ENCODE measurements around the gene TOR3A. TPM values are rescaled to one million over a fixed set of nuclear protein-coding genes. Genes with fewer than 3 reads are reported as not detected.
A peak's percentile ranks its signal among the peaks of the same experiment; 100 is the strongest.
"Not testable (repeated sequence)": the region's sequence is repeated elsewhere in the genome, so short reads cannot be mapped to it uniquely, and the experiment has no call there.

Gene TOR3A
- 10.9 TPM for polyA plus RNA-seq (2013, experiment 1 of 2)
- 9.5 TPM for polyA plus RNA-seq (2013, experiment 2 of 2)

- Histone ChIP-seq H3K36me3 (ENCODE audit: control insufficient read depth, insufficient read depth, low read length) (no peaks in the 10 kb centered on the region), H3K27ac (ENCODE audit: low read depth, low read length, severe bottlenecking) (peak within 1 kb of the TSS; percentile 64), H3K4me1 (ENCODE audit: control insufficient read depth, insufficient read depth, low read length, poor library complexity, severe bottlenecking) (peaks cover 4% of the 10 kb centered on the region), H3K9me3 (ENCODE audit: control insufficient read depth, low read length) (no peaks in the 10 kb centered on the region), H3K4me3 (ENCODE audit: extremely low read depth, insufficient read depth, low read length, poor library complexity, severe bottlenecking) (peak within 1 kb of the TSS; percentile 64)
- WGBS, 2 experiments (ENCODE audit: insufficient coverage in 2 of 2): 1 to 2% methylated on average over 46 of the region's 51 CpGs
These were observed at the start of gene TOR3A for GRCh38 chr1:179081687-179082332. Gene TOR3A (plus strand): TSS chr1:179082070. CDS start chr1:179082129, 59 bp downstream.

DNA sequence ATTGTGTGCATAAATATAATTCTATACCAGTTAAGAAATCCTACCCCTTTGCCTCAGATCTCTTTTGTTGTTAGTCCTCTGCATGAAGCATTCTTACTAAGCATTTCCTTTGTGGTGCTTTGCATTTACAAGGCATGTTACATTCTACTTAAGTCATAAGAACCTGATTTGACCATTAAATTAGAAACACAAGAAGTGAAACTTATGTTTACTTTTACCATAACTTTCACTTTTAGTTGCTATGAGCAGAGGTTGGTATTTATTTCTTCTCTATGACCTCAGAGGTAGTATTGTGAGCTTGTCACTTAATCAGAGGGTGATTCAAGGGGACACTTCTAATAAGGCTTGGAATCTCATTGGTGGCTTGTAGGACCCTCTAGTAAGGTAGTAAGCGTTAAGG is 47.1 kb upstream of the TOR3A start:
- no peak overlapping the region for H3K4me3 ChIP-seq (ENCODE audit: extremely low read depth, insufficient read depth, low read length, poor library complexity, severe bottlenecking)
- H3K27ac ChIP-seq (ENCODE audit: low read depth, low read length, severe bottlenecking): no peak overlapping the region
- H3K9me3 ChIP-seq (ENCODE audit: control insufficient read depth, low read length): no peaks in the 10 kb centered on the region
- peaks cover 29% of the 10 kb centered on the region for H3K4me1 ChIP-seq (ENCODE audit: control insufficient read depth, insufficient read depth, low read length, poor library complexity, severe bottlenecking)
- no CpG with 5 or more reads among the region's 1 CpG for WGBS, 2 experiments (ENCODE audit: insufficient coverage in 2 of 2)
- no peaks in the 10 kb centered on the region for H3K36me3 ChIP-seq (ENCODE audit: control insufficient read depth, insufficient read depth, low read length)

DNA sequence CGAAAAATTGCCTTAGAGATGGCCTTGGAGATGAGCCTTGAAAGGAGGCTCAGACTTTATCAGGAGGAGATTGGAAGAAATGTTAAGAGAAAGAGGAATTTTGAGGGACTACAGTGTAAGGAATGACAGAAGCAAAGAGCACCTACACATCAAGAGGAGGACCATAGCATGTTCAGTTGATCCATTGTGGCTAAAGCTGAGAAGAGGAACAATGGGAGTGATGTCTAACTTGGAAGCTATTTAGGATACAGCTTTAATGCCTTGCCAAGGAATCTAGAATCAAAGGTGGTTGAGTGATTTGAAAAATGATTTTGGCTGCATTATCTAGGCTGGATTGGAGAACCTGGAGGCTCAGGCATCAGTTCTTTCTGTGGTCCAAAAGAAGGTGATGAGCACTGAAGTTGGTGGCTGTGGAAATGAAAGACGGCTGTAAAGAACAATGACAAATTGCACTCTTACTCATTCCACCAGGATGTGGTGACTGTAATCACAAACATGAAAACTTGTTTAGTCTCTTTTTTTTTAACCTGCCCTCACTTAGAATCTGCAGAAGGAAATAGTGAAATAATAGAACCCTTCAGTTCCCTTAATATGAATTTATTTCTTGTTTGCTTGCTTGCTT is 44.9 kb upstream of the TOR3A start:
- Histone ChIP-seq H3K36me3 (ENCODE audit: control insufficient read depth, insufficient read depth, low read length) (no peaks in the 10 kb centered on the region), H3K4me3 (ENCODE audit: extremely low read depth, insufficient read depth, low read length, poor library complexity, severe bottlenecking) (no peak overlapping the region), H3K9me3 (ENCODE audit: control insufficient read depth, low read length) (no peaks in the 10 kb centered on the region), H3K27ac (ENCODE audit: low read depth, low read length, severe bottlenecking) (no peak overlapping the region), H3K4me1 (ENCODE audit: control insufficient read depth, insufficient read depth, low read length, poor library complexity, severe bottlenecking) (peaks cover 20% of the 10 kb centered on the region)
- WGBS, 2 experiments (ENCODE audit: insufficient coverage in 2 of 2): 86 to 100% methylated on average over 1 of the region's 2 CpGs

- Histone ChIP-seq H3K4me1 (ENCODE audit: control insufficient read depth, insufficient read depth, low read length, poor library complexity, severe bottlenecking) (peaks cover 13% of the 10 kb centered on the region), H3K36me3 (ENCODE audit: control insufficient read depth, insufficient read depth, low read length) (no peaks in the 10 kb centered on the region), H3K4me3 (ENCODE audit: extremely low read depth, insufficient read depth, low read length, poor library complexity, severe bottlenecking) (no peak overlapping the region), H3K27ac (ENCODE audit: low read depth, low read length, severe bottlenecking) (no peak overlapping the region), H3K9me3 (ENCODE audit: control insufficient read depth, low read length) (no peaks in the 10 kb centered on the region)
- WGBS, 2 experiments (ENCODE audit: insufficient coverage in 2 of 2): 89% methylated on average over 1 of the region's 1 CpG; no CpG with 5 or more reads in 1 of the 2 experiments
These were observed 43.2 kb upstream of the TOR3A start for GRCh38 chr1:179038528-179039281.

DNA sequence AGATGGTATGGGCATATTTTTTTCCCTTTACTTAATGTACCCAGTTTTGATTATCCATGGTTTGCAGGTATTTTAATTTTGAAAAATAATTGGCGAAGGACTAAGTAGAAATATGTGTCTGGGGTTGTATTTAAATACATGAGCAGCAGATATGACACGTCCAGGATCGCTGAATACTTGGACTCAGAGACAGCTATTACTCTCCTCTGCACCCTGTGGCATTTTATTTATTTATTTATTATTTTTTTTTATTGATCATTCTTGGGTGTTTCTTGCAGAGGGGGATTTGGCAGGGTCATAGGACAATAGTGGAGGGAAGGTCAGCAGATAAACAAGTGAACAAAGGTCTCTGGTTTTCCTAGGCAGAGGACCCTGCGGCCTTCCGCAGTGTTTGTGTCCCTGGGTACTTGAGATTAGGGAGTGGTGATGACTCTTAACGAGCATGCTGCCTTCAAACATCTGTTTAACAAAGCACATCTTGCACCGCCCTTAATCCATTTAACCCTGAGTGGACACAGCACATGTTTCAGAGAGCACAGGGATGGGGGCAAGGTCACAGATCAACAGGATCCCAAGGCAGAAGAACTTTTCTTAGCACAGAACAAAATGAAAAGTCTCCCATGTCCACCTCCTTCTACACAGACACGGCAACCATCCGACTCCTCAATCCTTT is 42.2 kb upstream of the TOR3A start:
- 94 to 100% methylated on average over 3 of the region's 9 CpGs for WGBS, 2 experiments (ENCODE audit: insufficient coverage in 2 of 2)
- not testable (repeated sequence) for H3K36me3 ChIP-seq (ENCODE audit: control insufficient read depth, insufficient read depth, low read length); H3K4me3 ChIP-seq (ENCODE audit: extremely low read depth, insufficient read depth, low read length, poor library complexity, severe bottlenecking); H3K9me3 ChIP-seq (ENCODE audit: control insufficient read depth, low read length); H3K27ac ChIP-seq (ENCODE audit: low read depth, low read length, severe bottlenecking)
- peaks cover 13% of the 10 kb centered on the region for H3K4me1 ChIP-seq (ENCODE audit: control insufficient read depth, insufficient read depth, low read length, poor library complexity, severe bottlenecking)

DNA sequence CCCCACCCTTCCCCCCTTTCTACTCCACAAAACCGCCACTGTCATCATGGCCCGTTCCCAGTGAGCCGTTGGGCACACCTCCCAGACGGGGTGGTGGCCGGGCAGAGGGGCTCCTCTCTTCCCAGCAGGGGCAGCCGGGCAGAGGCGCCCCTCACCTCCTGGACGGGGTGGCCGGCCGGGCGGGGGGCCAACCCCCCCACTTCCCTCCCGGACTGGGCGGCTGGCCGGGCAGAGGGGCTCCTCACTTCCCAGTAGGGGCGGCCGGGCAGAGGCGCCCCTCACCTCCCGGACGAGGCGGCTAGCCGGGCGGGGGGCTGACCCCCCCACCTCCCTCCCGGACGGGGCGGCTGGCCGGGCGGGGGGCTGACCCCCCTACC is 41.7 kb upstream of the TOR3A start:
- not testable (repeated sequence) for H3K4me3 ChIP-seq (ENCODE audit: extremely low read depth, insufficient read depth, low read length, poor library complexity, severe bottlenecking); H3K27ac ChIP-seq (ENCODE audit: low read depth, low read length, severe bottlenecking); H3K9me3 ChIP-seq (ENCODE audit: control insufficient read depth, low read length); H3K36me3 ChIP-seq (ENCODE audit: control insufficient read depth, insufficient read depth, low read length)
- WGBS, 2 experiments (ENCODE audit: insufficient coverage in 2 of 2): 100% methylated on average over 5 to 8 of the region's 27 CpGs
- H3K4me1 ChIP-seq (ENCODE audit: control insufficient read depth, insufficient read depth, low read length, poor library complexity, severe bottlenecking): peaks cover 13% of the 10 kb centered on the region

GRCh38 chr1:179042087-179042486 is 39.8 kb upstream of the TOR3A start:
- Histone ChIP-seq H3K4me3 (ENCODE audit: extremely low read depth, insufficient read depth, low read length, poor library complexity, severe bottlenecking) (no peak overlapping the region), H3K4me1 (ENCODE audit: control insufficient read depth, insufficient read depth, low read length, poor library complexity, severe bottlenecking) (peaks cover 14% of the 10 kb centered on the region), H3K9me3 (ENCODE audit: control insufficient read depth, low read length) (no peaks in the 10 kb centered on the region), H3K27ac (ENCODE audit: low read depth, low read length, severe bottlenecking) (no peak overlapping the region), H3K36me3 (ENCODE audit: control insufficient read depth, insufficient read depth, low read length) (peaks cover 7% of the 10 kb centered on the region)
- WGBS, 2 experiments (ENCODE audit: insufficient coverage in 2 of 2): 95% methylated on average over 6 to 8 of the region's 8 CpGs

- WGBS, 2 experiments (ENCODE audit: insufficient coverage in 2 of 2): 95 to 98% methylated on average over 5 of the region's 5 CpGs
- no peak overlapping the region for H3K4me3 ChIP-seq (ENCODE audit: extremely low read depth, insufficient read depth, low read length, poor library complexity, severe bottlenecking)
These were observed 39.2 kb upstream of the TOR3A start for GRCh38 chr1:179042700-179043099.

DNA sequence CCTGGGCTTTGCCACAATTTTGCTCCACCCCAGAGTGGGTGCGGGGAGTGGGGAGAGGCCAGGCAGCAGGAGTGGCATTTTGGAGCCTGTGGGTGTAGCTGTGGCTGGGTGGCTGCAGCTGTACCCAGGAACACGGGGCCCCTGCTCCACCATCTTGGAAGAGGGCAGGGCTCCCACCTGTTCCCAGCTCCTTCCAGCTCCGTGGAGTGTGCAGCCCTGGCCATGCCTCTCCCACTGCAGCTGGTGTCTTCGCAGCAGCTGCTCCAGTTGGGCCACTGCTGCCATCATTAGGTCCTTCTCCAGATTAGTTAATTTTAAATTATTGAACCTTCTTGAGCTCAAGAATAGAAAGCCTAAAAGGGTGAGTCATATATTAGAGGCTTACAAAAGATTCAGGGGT is 38.6 kb upstream of the TOR3A start:
- Histone ChIP-seq H3K4me1 (ENCODE audit: control insufficient read depth, insufficient read depth, low read length, poor library complexity, severe bottlenecking) (peaks cover 21% of the 10 kb centered on the region), H3K36me3 (ENCODE audit: control insufficient read depth, insufficient read depth, low read length) (peaks cover 7% of the 10 kb centered on the region), H3K27ac (ENCODE audit: low read depth, low read length, severe bottlenecking) (no peak overlapping the region), H3K9me3 (ENCODE audit: control insufficient read depth, low read length) (no peaks in the 10 kb centered on the region), H3K4me3 (ENCODE audit: extremely low read depth, insufficient read depth, low read length, poor library complexity, severe bottlenecking) (no peak overlapping the region)
- 100% methylated on average over 3 to 4 of the region's 4 CpGs for WGBS, 2 experiments (ENCODE audit: insufficient coverage in 2 of 2)

More at GRCh38 chr1:179042700-179043099, 39.2 kb upstream of the TOR3A start:
- no peaks in the 10 kb centered on the region for H3K9me3 ChIP-seq (ENCODE audit: control insufficient read depth, low read length)
- peaks cover 7% of the 10 kb centered on the region for H3K36me3 ChIP-seq (ENCODE audit: control insufficient read depth, insufficient read depth, low read length)
- H3K4me1 ChIP-seq (ENCODE audit: control insufficient read depth, insufficient read depth, low read length, poor library complexity, severe bottlenecking): peaks cover 20% of the 10 kb centered on the region
- no peak overlapping the region for H3K27ac ChIP-seq (ENCODE audit: low read depth, low read length, severe bottlenecking)

DNA sequence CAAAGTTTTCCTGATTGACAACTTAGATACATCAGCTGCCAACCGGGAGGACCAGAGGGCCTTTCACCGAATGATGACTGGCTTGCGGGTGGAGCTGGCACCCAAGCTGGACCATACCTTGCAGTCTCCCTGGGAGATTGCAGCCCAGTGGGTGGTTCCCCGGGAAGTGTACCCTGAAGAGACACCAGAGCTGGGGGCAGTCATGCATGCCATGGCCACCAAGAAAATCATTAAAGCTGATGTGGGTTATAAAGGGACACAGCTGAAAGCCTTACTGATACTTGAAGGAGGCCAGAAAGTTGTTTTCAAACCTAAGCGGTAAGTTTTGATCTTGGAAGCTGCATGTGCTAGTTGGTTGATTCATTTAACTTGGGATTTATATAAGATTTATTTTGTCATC is 38.0 kb upstream of the TOR3A start:
- WGBS, 2 experiments (ENCODE audit: insufficient coverage in 2 of 2): 98 to 100% methylated on average over 4 to 5 of the region's 5 CpGs

More for the DNA sequence above, 38.0 kb upstream of the TOR3A start:
- no peak overlapping the region for H3K4me3 ChIP-seq (ENCODE audit: extremely low read depth, insufficient read depth, low read length, poor library complexity, severe bottlenecking)
- H3K4me1 ChIP-seq (ENCODE audit: control insufficient read depth, insufficient read depth, low read length, poor library complexity, severe bottlenecking): peaks cover 15% of the 10 kb centered on the region
- H3K9me3 ChIP-seq (ENCODE audit: control insufficient read depth, low read length): no peaks in the 10 kb centered on the region
- no peak overlapping the region for H3K27ac ChIP-seq (ENCODE audit: low read depth, low read length, severe bottlenecking)
- H3K36me3 ChIP-seq (ENCODE audit: control insufficient read depth, insufficient read depth, low read length): peaks cover 7% of the 10 kb centered on the region

Measured in mesodermal cell (in vitro differentiated cells).